NCI-H446 treated with DMSO at 0.1 percent for 48 hours (cell line): ENCODE results near the gene ASB11.
"Not testable (repeated sequence)": the region's sequence is repeated elsewhere in the genome, so short reads cannot be mapped to it uniquely, and the experiment has no call there.

ENCODE experiments used
- DNase-seq: peaks from one replicate; lab custom pipeline; 2025; lab: John Stamatoyannopoulos, UW

The ASB11 gene

GRCh38 chrX:15305899-15306298 is 9.5 kb downstream of the ASB11 start:
- not testable (repeated sequence) for DNase-seq

GRCh38 chrX:15301924-15302323 is 13.5 kb downstream of the ASB11 start:
- no peak for DNase-seq

- DNase-seq = peak; percentile 1
Observed at GRCh38 chrX:15299941-15300851, 15.2 kb downstream of the ASB11 start.

GRCh38 chrX:15298780-15299179 is 16.7 kb downstream of the ASB11 start:
- DNase-seq = no peak

GRCh38 chrX:15298201-15298600 is 17.2 kb downstream of the ASB11 start:
- DNase-seq = no peak

- no peak for DNase-seq
Observed at GRCh38 chrX:15293451-15293850, 22.0 kb downstream of the ASB11 start.

- DNase-seq = no peak
Observed at GRCh38 chrX:15292861-15293260, 22.6 kb downstream of the ASB11 start.

- DNase-seq = no peak
Observed at GRCh38 chrX:15277604-15278003, 37.8 kb downstream of the ASB11 start.

- no peak for DNase-seq
Observed at GRCh38 chrX:15274946-15275345, 40.5 kb downstream of the ASB11 start.

- not testable (repeated sequence) for DNase-seq
Observed at GRCh38 chrX:15273275-15273674, 42.2 kb downstream of the ASB11 start.

GRCh38 chrX:15271757-15272156 is 43.7 kb downstream of the ASB11 start:
- DNase-seq = no peak

- DNase-seq = no peak
Observed at GRCh38 chrX:15269618-15270521, 45.6 kb downstream of the ASB11 start, which contains the start of gene ASB9. ASB9 (minus strand) TSS chrX:15270083; CDS start chrX:15269874, 209 bp downstream.

- DNase-seq = no peak
Observed at GRCh38 chrX:15269120-15269519, 46.3 kb downstream of the ASB11 start.

GRCh38 chrX:15254852-15255251 is 60.6 kb downstream of the ASB11 start:
- no peak for DNase-seq

- no peak for DNase-seq
Observed at GRCh38 chrX:15245896-15246295, 69.5 kb downstream of the ASB11 start.

GRCh38 chrX:15244421-15244820 is 71.0 kb downstream of the ASB11 start:
- no peak for DNase-seq

GRCh38 chrX:15242899-15243555 is 72.4 kb downstream of the ASB11 start:
- DNase-seq = no peak

GRCh38 chrX:15241301-15241700 is 74.1 kb downstream of the ASB11 start:
- DNase-seq = no peak

GRCh38 chrX:15240414-15240813 is 75.0 kb downstream of the ASB11 start:
- DNase-seq = no peak

- no peak for DNase-seq
Observed at GRCh38 chrX:15236146-15236545, 79.3 kb downstream of the ASB11 start.

- no peak for DNase-seq
Observed at GRCh38 chrX:15235001-15235400, 80.4 kb downstream of the ASB11 start.

- DNase-seq = no peak
Observed at GRCh38 chrX:15233416-15234015, 81.9 kb downstream of the ASB11 start.
